ENCODE results near the gene MRPL54.

GRCh38 chr19:3768015-3768747 is 5.7 kb downstream of the MRPL54 start:
- TF ChIP-seq CTCF (conservative IDR thresholded peaks at IDR 0.05; ENCODE audit: low read length) = no peak
- TF ChIP-seq EZH2phosphoT487 (IDR thresholded peaks at IDR 0.05; ENCODE audit: borderline replicate concordance) = no peak

Measured in Loucy (cell line).